MM.1S (cell line): Measurements from ENCODE around the gene CBX8.

Experiments used
- CTCF ChIP-seq: fragments of 300-600 bp; sonication (generic); IDR thresholded peaks from 2 replicates; pipeline ENCODE4 v1.5.1; 2016; ENCODE audit warnings: antibody characterized with exemption, low read length, mixed read lengths
- EZH2 ChIP-seq: fragments of 300-600 bp; sonication (generic); optimal IDR thresholded peaks from 2 replicates; pipeline ENCODE3; 2017; ENCODE audit warnings: low read depth, mild to moderate bottlenecking, antibody characterized with exemption, low read length, mixed read lengths

GRCh38 chr17:79750650-79751545, 46.0 kb downstream of the CBX8 start:
- TF ChIP-seq CTCF = no peak
- no peak for TF ChIP-seq EZH2
